Measurements from ENCODE around the gene ESPNL.

Gene ESPNL

DNA sequence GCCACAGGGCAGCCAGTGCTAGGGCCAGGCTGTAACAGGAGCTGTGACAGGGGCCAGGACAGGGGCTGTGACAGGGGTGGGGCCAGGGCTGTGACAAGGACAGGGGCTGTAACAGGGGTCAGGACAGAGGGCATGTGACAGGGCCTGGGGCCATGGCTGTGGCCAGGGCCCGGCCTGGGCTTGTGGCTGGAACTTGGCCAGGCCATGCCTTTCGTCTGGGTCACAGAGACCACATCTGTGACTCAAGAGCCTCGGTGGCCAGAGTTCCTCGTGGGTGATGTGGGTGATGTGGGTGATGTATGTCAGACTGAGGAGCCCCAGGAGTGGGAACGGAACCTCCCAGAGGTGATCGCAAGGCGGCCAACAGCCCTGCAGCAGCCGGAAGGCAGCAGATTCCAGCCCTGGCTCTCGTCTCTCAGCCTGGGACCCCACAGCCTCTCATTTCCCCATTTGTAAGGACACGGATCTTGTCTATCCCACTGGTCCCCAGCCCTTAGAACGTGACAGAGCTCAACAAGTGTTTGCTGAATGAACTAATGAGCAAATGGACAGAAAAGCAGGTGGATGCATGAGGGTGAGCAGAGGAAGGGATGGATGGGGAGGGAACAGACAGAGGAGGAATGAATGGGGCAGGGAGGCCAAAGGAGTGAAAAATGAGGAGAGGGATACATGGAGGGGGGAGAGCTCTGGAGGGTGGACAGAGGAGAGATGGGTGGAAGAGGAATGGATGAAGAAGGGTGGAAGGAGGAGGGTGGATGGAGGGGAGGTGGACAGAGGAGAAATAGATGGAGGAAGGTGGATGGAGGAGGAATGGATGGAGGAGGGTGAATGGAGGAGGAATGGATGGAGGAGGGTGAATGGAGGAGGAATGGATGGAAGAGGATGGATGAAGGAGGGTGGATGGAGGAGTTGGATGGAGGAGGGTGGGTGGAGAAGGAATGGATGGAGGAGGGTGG lies 17.3 kb downstream of the ESPNL start:
- DNase-seq: no peak

GRCh38 chr2:238119756-238120462 lies 19.8 kb downstream of the ESPNL start:
- DNase-seq: no peak

GRCh38 chr2:238120463-238121298 lies 20.5 kb downstream of the ESPNL start:
- DNase-seq: no peak

DNA sequence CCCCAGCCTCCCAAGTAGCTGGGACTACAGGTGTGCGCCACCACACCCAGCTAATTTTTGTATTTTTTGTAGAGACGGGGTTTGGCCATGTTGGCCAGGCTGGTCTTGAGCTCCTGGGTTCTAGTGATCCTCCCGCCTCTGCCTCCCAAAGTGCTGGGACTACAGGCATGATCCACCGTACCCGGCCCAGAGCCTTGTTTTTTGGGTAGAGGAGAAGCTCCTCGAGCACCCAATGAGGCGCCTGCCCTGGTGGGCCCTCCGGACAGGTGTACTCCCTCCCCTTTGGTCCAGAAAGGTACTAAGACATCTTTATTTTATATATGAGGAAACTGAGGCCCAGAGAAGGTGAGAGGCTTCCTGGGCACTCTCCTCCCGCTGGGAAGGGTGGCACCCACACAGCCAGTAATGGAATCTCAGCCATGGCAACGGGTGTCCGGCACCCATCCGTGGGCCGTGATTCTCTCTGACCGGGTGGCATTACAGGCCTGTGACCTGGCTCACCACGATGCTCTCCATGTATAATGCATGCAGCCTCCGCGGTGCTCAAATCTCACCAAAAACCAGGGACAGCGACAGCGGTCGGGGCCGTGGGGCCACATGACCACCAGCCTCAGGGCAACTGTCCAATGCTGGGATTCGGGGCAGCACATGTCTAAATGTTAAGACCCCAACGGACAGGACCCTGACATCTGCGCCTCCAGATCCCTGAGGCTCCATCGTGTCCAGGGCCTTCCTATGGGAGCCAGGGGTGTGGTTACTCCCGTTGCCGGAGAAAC lies 21.6 kb downstream of the ESPNL start:
- DNase-seq: no peak

DNA sequence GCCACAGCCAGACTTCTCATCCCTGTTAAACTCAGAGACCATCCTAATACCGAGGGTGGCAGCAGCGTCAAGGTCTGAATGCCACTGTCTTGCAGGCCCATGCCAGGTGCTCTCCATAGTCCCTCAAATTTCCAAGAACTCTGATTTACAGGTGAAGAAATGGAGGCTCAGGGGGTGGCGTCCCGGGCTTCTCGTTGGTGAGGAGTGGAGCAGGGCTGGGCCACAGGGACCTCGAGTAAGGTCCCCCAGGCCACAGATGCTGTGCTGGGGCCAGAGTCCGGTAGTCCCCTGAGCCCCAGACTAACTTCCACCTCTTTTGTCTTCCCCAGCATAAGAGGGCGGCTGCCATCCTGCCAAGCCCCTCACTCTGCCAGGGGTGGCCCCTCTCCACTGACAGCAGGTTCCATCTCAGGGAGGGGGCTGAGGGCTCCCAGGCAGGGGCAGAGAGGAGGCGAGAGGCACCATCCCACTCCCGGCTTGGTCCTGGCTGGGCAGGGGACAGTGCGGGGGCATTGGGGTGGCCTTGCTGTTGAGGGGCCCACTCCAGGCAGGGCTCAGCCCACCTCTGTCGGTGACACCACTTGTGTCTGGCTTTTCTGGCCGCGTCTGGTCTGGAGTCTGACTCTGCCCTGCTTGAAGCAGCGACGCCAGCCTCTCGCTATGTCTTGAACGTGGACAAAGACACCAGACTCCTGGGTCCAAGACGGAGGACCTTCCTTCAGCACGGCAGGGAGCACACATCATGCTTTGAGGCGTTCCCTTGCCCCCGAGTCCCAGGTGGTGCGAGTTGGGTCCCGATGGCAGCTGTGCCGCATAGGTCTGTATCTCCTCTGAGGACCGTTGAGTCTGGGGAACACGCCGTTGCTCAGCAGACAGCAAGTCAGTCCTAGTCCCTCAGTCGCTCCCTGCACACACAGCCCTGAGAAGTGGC lies 22.4 kb downstream of the ESPNL start:
- no peak for DNase-seq

GRCh38 chr2:238123218-238123971 lies 23.3 kb downstream of the ESPNL start:
- no peak for DNase-seq

- DNase-seq: no peak
Observed at GRCh38 chr2:238123991-238124470, 23.9 kb downstream of the ESPNL start.

- no peak for DNase-seq
Observed at GRCh38 chr2:238124488-238125126, 24.5 kb downstream of the ESPNL start.

GRCh38 chr2:238125127-238125885 lies 25.2 kb downstream of the ESPNL start:
- no peak for DNase-seq

- DNase-seq: no peak
Observed at GRCh38 chr2:238126338-238126737, 26.2 kb downstream of the ESPNL start.

DNA sequence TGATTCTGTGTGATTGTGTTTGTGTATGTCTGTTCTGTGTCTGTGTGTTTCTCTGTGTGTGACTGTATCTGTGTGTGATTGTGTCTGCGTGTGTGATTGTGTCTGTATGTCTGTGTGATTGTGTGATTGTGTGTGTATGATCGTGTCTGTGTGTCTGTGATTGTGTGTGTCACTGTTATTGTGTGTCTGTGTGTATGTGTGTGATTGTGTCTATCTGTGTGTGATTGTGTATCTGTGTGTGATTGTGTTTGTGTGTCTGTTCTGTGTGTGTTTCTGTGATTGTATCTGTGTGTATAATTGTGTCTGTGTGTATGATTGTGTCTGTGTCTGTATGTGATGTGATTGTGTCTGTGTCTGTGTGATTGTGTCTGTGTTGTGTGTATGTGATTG lies 26.6 kb downstream of the ESPNL start:
- no peak for DNase-seq

DNA sequence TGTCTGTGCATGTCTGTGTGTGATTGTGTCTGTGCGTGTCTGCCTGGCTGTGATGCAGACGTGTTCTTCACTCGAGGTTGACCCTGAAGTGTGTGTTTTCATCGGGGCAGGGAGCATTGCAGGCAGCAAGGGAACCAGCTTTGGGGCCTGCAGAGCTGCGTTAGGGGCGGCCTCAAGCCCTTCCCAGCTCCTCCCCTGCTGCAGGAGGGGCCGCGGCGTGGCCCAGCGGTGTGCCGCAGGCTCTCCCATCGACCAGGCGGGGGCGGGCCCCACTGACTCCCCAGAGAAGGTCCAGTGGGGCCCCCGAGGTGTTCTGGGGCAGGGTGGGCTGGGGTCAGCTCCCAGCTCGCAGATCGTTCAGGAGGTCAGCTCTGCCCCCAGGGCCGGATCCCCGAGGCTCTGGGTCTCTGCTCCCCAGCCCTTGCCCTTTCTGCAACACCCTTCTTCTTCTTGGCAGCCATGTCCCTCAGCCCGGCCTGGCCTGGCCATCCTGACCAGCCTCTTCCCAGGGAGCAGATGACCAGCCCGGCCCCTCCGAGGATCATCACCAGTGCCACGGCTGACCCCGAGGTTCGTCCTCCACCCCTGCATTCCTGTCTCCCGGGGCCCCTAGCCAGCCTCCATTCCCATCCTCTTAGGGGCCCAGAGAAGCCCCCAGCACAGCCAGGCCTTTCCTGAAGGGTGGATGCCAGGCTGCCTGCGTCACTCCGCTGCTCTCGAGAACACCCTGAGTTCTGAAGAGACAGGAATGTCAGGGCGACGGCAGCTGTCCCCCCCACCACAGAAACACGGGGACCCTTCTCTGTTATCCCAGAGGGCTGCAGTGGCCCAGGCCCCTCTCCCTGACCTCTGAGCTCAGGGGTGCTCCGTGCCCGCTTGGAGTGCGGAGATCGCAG lies 27.3 kb downstream of the ESPNL start:
- no peak for DNase-seq

- no peak for DNase-seq
Observed at GRCh38 chr2:238128061-238128440, 27.9 kb downstream of the ESPNL start.

GRCh38 chr2:238128534-238129001 lies 28.4 kb downstream of the ESPNL start:
- DNase-seq: no peak

GRCh38 chr2:238129166-238130010 lies 29.2 kb downstream of the ESPNL start:
- DNase-seq: no peak

GRCh38 chr2:238130111-238130695 lies 30.1 kb downstream of the ESPNL start:
- no peak for DNase-seq

Measured in activated CD4-positive, alpha-beta T cell treated with anti-CD3 and anti-CD28 coated beads for 4 hours (primary cell).